ENCODE results near the gene MOV10. TPM values are rescaled to one million over a fixed set of nuclear protein-coding genes. Genes with fewer than 3 reads are reported as not detected.

The MOV10 gene
- total and polyA plus RNA-seq, 9 of the 15 experiments (the other 6 are each of a cell fraction or from before 2014, with no cell fraction given): 16.7 to 105 (median 49.5) TPM

GRCh38 chr1:112718691-112719418 lies 44.4 kb downstream of the MOV10 start:
- Histone ChIP-seq H3K36me3 (ENCODE audit: control insufficient read depth, insufficient read depth, low read length) (no peaks in the 10 kb centered on the region), H3K9me1 (ENCODE audit: control insufficient read depth, insufficient read depth, low read length) (no peaks in the 10 kb centered on the region), H3K9me3 (replicated peaks; ENCODE audit: control insufficient read depth, insufficient read depth, low read depth, low read length) (no peaks in the 10 kb centered on the region), H3K27ac (ENCODE audit: extremely low read depth, low read depth, low read length) (no peak overlapping the region), H3K27me3 (ENCODE audit: control insufficient read depth in 2 of 2, insufficient read depth in 2 of 2, low read length in 2 of 2) (peaks cover 8 to 37% of the 10 kb centered on the region in 2 experiments; a peak in 4 of 5 replicates), H4K20me1 (replicated peaks; ENCODE audit: control insufficient read depth, insufficient read depth, low read length) (no peaks in the 10 kb centered on the region), H2AFZ (ENCODE audit: low read depth, low read length) (peak overlapping the region; percentile 14; the same call in 1 of the 2 replicates), H3K4me1 (replicated peaks in 1 of 2; ENCODE audit: control insufficient read depth in 2 of 2, insufficient read depth in 2 of 2, low read length in 2 of 2) (peaks cover 14 to 42% of the 10 kb centered on the region in 2 experiments), H3K4me3 (no peak overlapping the region), H3K9ac (ENCODE audit: insufficient read depth in 1 of 2, low read depth in 2 of 2, low read length in 2 of 2) (no peak overlapping the region), H3K4me2 (ENCODE audit: insufficient read depth, low read length) (no peak overlapping the region), H3K79me2 (ENCODE audit: control insufficient read depth, insufficient read depth, low read length) (no peaks in the 10 kb centered on the region)
- DNase-seq (ENCODE audit: extremely low read depth in 1 of 4, low spot score in 3 of 4): peak; percentile 70 to 74 (median 72)
- no TSS peak for BruUV-seq (replicated peaks)
- intact Hi-C loops (cut with micrococcal nuclease): loop anchor here (5.0 to 10.0 kb wide), 3 partner anchors 238 to 958 kb away; partner anchors contain the start of gene SLC16A1
- no peak for FAIRE-seq
- CTCF ChIA-PET (ENCODE audit: low intra/inter-chr PET ratio): interaction anchor here (0.6 to 5.1 kb wide), 3 partner anchors 85 to 334 kb away, joined by 5 to 109 read pairs (median 5); no protein-coding TSS in a partner anchor
- 5% methylated on average over 34 of the region's 44 CpGs for WGBS (ENCODE audit: insufficient coverage, low coverage, missing lambda C conversion rate)
- ATAC-seq: peak; percentile 12; the same call in 2 of the 3 replicates
- POLR2A ChIA-PET: interaction anchor here (1.0 kb wide), 1 partner anchor 79 kb away, joined by 3 read pairs; no protein-coding TSS in a partner anchor
- in situ Hi-C loops (cut with MboI): loop anchor here (5.0 kb wide), 2 partner anchors 88 to 323 kb away; no protein-coding TSS in a partner anchor
- TF ChIP-seq RBFOX2 (IDR thresholded peaks at IDR 0.05; ENCODE audit: low read depth, low read length) (0 out of 2 replicates have a peak, but pooled peaks have one; percentile 24), CLOCK (CRISPR knock-in tag; IDR thresholded peaks at IDR 0.05; ENCODE audit: borderline replicate concordance) (no peak), DDX20 (tag; IDR thresholded peaks at IDR 0.05; ENCODE audit: low read depth) (no peak), ZNF217 (CRISPR knock-in tag; IDR thresholded peaks at IDR 0.05) (no peak), JUND (IDR thresholded peaks at IDR 0.05; ENCODE audit: borderline replicate concordance, low read depth, low read length) (peak; percentile 27; the same call in 1 of the 2 replicates), JUND (tag; IDR thresholded peaks at IDR 0.05; ENCODE audit: borderline replicate concordance, low read depth, low read length) (no peak), UBTF (IDR thresholded peaks at IDR 0.05; ENCODE audit: borderline replicate concordance in 1 of 2, low read depth in 2 of 2, low read length in 2 of 2) (0 out of 4 replicates have a peak, but pooled peaks of 1 of the 2 experiments have one; percentile 32), MAFF (IDR thresholded peaks at IDR 0.05; ENCODE audit: low read length) (no peak), CTBP1 (IDR thresholded peaks at IDR 0.05; ENCODE audit: borderline replicate concordance) (peak; percentile 72; the same call in 1 of the 2 replicates), ASH1L (IDR thresholded peaks at IDR 0.05; ENCODE audit: borderline replicate concordance, low read depth, partially characterized antibody) (no peak), NFATC3 (IDR thresholded peaks at IDR 0.05) (no peak), RCOR1 (IDR thresholded peaks at IDR 0.05; ENCODE audit: borderline replicate concordance in 1 of 2, low read depth in 2 of 2, low read length in 2 of 2) (peak in 1 of 2 experiments; percentile 75; a peak in 1 of 4 replicates), CREBBP (IDR thresholded peaks at IDR 0.05; ENCODE audit: low read depth, low read length) (no peak), NONO (IDR thresholded peaks at IDR 0.05; ENCODE audit: low read depth in 2 of 2, low read length in 1 of 2) (0 out of 4 replicates have a peak, but pooled peaks of 1 of the 2 experiments have one; percentile 37)
